Neural cell (in vitro differentiated cells): Measurements from ENCODE around the gene CUEDC1. TPM values are rescaled to one million over a fixed set of nuclear protein-coding genes. Genes with fewer than 3 reads are reported as not detected.

ENCODE experiments used
- H2AFZ ChIP-seq: fragments of 200-600, 300-800 bp; sonication (generic), shearing (Covaris generic); 2 replicates; pipeline ENCODE4 v1.6.0; 2014; ENCODE audit warnings: low read depth, mild to moderate bottlenecking, antibody characterized with exemption, low read length, moderate library complexity
- H3F3A ChIP-seq: fragments of 200-600 bp; shearing (Covaris generic); 2 replicates; pipeline ENCODE4 v1.6.1; 2016; ENCODE audit warnings: mild to moderate bottlenecking, moderate library complexity, mixed read lengths, antibody characterized with exemption, low read length; ENCODE audit not compliant: insufficient read depth, poor library complexity, severe bottlenecking
- H3K27ac ChIP-seq: fragments of 200-600, 300-800 bp; sonication (generic), shearing (Covaris generic); 2 replicates; pipeline ENCODE4 v1.5.1; 2014; ENCODE audit warnings: mild to moderate bottlenecking, low read length, moderate library complexity
- H3K27me3 ChIP-seq: fragments of 300-800, 200-600 bp; sonication (generic), shearing (Covaris generic); 2 replicates; pipeline ENCODE4 v1.6.0; 2014; ENCODE audit warnings: mild to moderate bottlenecking, low read depth, low read length, moderate library complexity; ENCODE audit not compliant: insufficient read depth
- H3K36me3 ChIP-seq: fragments of 300-800, 200-600 bp; sonication (generic), shearing (Covaris generic); 2 replicates; pipeline ENCODE4 v1.5.1; 2014; ENCODE audit warnings: mild to moderate bottlenecking, antibody characterized with exemption, low read length, moderate library complexity; ENCODE audit not compliant: insufficient read depth
- H3K4me2 ChIP-seq: fragments of 300-800, 200-600 bp; sonication (generic), shearing (Covaris generic); 2 replicates; pipeline ENCODE4 v1.6.0; 2014; ENCODE audit warnings: mild to moderate bottlenecking, low read length
- H3K4me3 ChIP-seq: fragments of 300-800, 200-600 bp; sonication (generic), shearing (Covaris generic); 2 replicates; pipeline ENCODE4 v1.5.1; 2014; ENCODE audit warnings: mild to moderate bottlenecking, low read length, moderate library complexity
- H3K79me2 ChIP-seq: fragments of 200-600 bp; shearing (Covaris generic); replicated peaks from 2 replicates; pipeline ENCODE4 v1.6.0; 2014; ENCODE audit warnings: mild to moderate bottlenecking, low read length, moderate library complexity; ENCODE audit not compliant: insufficient read depth
- H3K9ac ChIP-seq: fragments of 300-800, 200-600 bp; sonication (generic), shearing (Covaris generic); 2 replicates; pipeline ENCODE4 v1.6.1; 2016; ENCODE audit warnings: mild to moderate bottlenecking, low read length, mixed read lengths
- H3K9me2 ChIP-seq: fragments of 200-600 bp; shearing (Covaris generic); 2 replicates; pipeline ENCODE4 v1.6.1; 2016; ENCODE audit warnings: mild to moderate bottlenecking, low read length, mixed read lengths; ENCODE audit not compliant: insufficient read depth
- H3K9me3 ChIP-seq: fragments of 200-600, 300-800 bp; sonication (generic), shearing (Covaris generic); 2 replicates; pipeline ENCODE4 v1.6.1; 2016; ENCODE audit warnings: mild to moderate bottlenecking, mixed run types, low read length, moderate library complexity, mixed read lengths
- H4K20me1 ChIP-seq: fragments of 200-600 bp; shearing (Covaris generic); 2 replicates; pipeline ENCODE4 v1.6.1; 2016; ENCODE audit warnings: mild to moderate bottlenecking, mixed run types; ENCODE audit not compliant: insufficient read depth
- CTCF ChIP-seq: fragments of 450-650 bp; IDR thresholded peaks from 2 replicates; pipeline ENCODE4 v1.5.1; 2014; ENCODE audit warnings: antibody characterized with exemption, mild to moderate bottlenecking, moderate library complexity; ENCODE audit not compliant: poor library complexity, severe bottlenecking
- EP300 ChIP-seq: fragments of 450-650 bp; conservative IDR thresholded peaks from 2 replicates; pipeline ENCODE4 v1.6.1; 2014; ENCODE audit warnings: antibody characterized with exemption, mild to moderate bottlenecking, moderate library complexity; ENCODE audit not compliant: poor library complexity, severe bottlenecking
- EZH2 ChIP-seq: fragments of 200-600, 300-800 bp; shearing (Covaris generic), sonication (generic); IDR thresholded peaks from 2 replicates; pipeline ENCODE4 v1.6.1; 2014; ENCODE audit warnings: antibody characterized with exemption, low read length, borderline replicate concordance, mild to moderate bottlenecking; ENCODE audit not compliant: insufficient read depth, poor library complexity, severe bottlenecking
- MXI1 ChIP-seq: fragments of 450-650 bp; conservative IDR thresholded peaks from 2 replicates; pipeline ENCODE4 v1.6.1; 2014; ENCODE audit warnings: antibody characterized with exemption, mild to moderate bottlenecking; ENCODE audit not compliant: poor library complexity, severe bottlenecking
- POLR2AphosphoS5 ChIP-seq: IDR thresholded peaks from 2 replicates; pipeline ENCODE4 v1.6.1; 2012
- RAD21 ChIP-seq: fragments of 450-650 bp; conservative IDR thresholded peaks from 2 replicates; pipeline ENCODE4 v1.6.1; 2014; ENCODE audit warnings: antibody characterized with exemption, mild to moderate bottlenecking, moderate library complexity
- REST ChIP-seq: IDR thresholded peaks from 2 replicates; pipeline ENCODE4 v1.6.1; 2012; ENCODE audit warnings: borderline replicate concordance
- SMC3 ChIP-seq: fragments of 450-650 bp; conservative IDR thresholded peaks from 2 replicates; pipeline ENCODE4 v1.6.1; 2014; ENCODE audit warnings: antibody characterized with exemption, mild to moderate bottlenecking, moderate library complexity; ENCODE audit not compliant: poor library complexity
- TAF1 ChIP-seq: IDR thresholded peaks from 2 replicates; pipeline ENCODE4 v1.6.1; 2012; ENCODE audit warnings: low read depth
- polyA plus RNA-seq: library from polyadenylated mRNA; depleted of rRNA; stranded (reverse); fragments of >200 nt; gene quantifications from 2 replicates; pipeline ENCODE4 v1.2.3, GENCODE V29; 2014

Gene CUEDC1
- polyA plus RNA-seq, 1 donor from 2014 or later: 27.0 TPM

GRCh38 chr17:57982452-57983170 is 27.4 kb upstream of the CUEDC1 start:
- no peaks in the 10 kb centered on the region for H3K9me2 ChIP-seq
- H4K20me1 ChIP-seq: peaks cover 21% of the 10 kb centered on the region
- peaks cover 5% of the 10 kb centered on the region for H3F3A ChIP-seq

GRCh38 chr17:57980522-57980921 is 25.3 kb upstream of the CUEDC1 start:
- H3K4me2 ChIP-seq: no peak overlapping the region
- peak overlapping the region; percentile 91 for H3K4me3 ChIP-seq
- H3K79me2 ChIP-seq: peaks cover 67% of the 10 kb centered on the region
- peaks cover 4% of the 10 kb centered on the region for H3K36me3 ChIP-seq
- H3K9ac ChIP-seq: no peak overlapping the region
- H3K27ac ChIP-seq: no peak overlapping the region
- H3K9me3 ChIP-seq: no peaks in the 10 kb centered on the region
- no peaks in the 10 kb centered on the region for H3K9me2 ChIP-seq
- no peak overlapping the region for H2AFZ ChIP-seq
- H3F3A ChIP-seq: no peaks in the 10 kb centered on the region
- H3K27me3 ChIP-seq: no peaks in the 10 kb centered on the region
- peaks cover 18% of the 10 kb centered on the region for H4K20me1 ChIP-seq
- TF ChIP-seq EZH2: no peak
- TF ChIP-seq SMC3: no peak
- no peak for TF ChIP-seq REST
- no peak for TF ChIP-seq POLR2AphosphoS5
- no peak for TF ChIP-seq CTCF

More at GRCh38 chr17:57982452-57983170, 27.4 kb upstream of the CUEDC1 start:
- H3K9ac ChIP-seq: no peak overlapping the region
- H3K27me3 ChIP-seq: no peaks in the 10 kb centered on the region
- TF ChIP-seq TAF1 (no peak), EZH2 (no peak), SMC3 (no peak), MXI1 (no peak), POLR2AphosphoS5 (no peak), REST (no peak), EP300 (no peak), CTCF (no peak), RAD21 (no peak)
- H3K79me2 ChIP-seq: peaks cover 84% of the 10 kb centered on the region
- H3K9me3 ChIP-seq: no peaks in the 10 kb centered on the region
- H3K4me3 ChIP-seq: peak overlapping the region; percentile 91
- H3K36me3 ChIP-seq: no peaks in the 10 kb centered on the region
- no peak overlapping the region for H3K4me2 ChIP-seq
- H2AFZ ChIP-seq: no peak overlapping the region
- H3K27ac ChIP-seq: no peak overlapping the region
